K562 (cell line): ENCODE measurements around the gene FDPS. TPM values are rescaled to one million over a fixed set of nuclear protein-coding genes. Genes with fewer than 3 reads are reported as not detected.
A peak's percentile ranks its signal among the peaks of the same experiment; 100 is the strongest.

Experiments
- CBX3 ChIP-seq, 2 experiments: IDR thresholded peaks; 1 replicate in 1 of 2; 2 replicates in 1 of 2; pipeline ENCODE4 v1.6.1; 2012; ENCODE audit warnings: inconsistent platforms in 2 of 2, low read length in 2 of 2, borderline replicate concordance in 1 of 2, control low read depth in 1 of 2
- CREM ChIP-seq: IDR thresholded peaks from 2 replicates; pipeline ENCODE4 v1.6.1; 2014; ENCODE audit warnings: antibody characterized with exemption, low read depth
- CTBP1 ChIP-seq: fragments of 450-650 bp; IDR thresholded peaks from 2 replicates; pipeline ENCODE4 v1.6.1; 2016; ENCODE audit warnings: borderline replicate concordance
- ELF2 ChIP-seq: fragments of 250-450 bp; sonication (Bioruptor Pico); IDR thresholded peaks from 2 replicates; pipeline ENCODE4 v1.5.0; 2021; ENCODE audit warnings: mild to moderate bottlenecking
- ESRRA ChIP-seq: fragments of 450-650 bp; IDR thresholded peaks from 2 replicates; pipeline ENCODE4 v1.6.1; 2014; ENCODE audit warnings: low read depth, mild to moderate bottlenecking, moderate library complexity, borderline replicate concordance
- FOXA3 ChIP-seq, 2 experiments: fragments of 450-650 bp in 1 of 2; sonication (generic) in 1 of 2; formaldehyde crosslinking; IDR thresholded peaks in 1 of 2; conservative IDR thresholded peaks in 1 of 2; 2 replicates each; pipeline versions ENCODE4 v1.4.0 to v1.8.0; 2020 to 2022; ENCODE audit warnings: mild to moderate bottlenecking in 2 of 2, missing genetic modification reagents in 1 of 2
- FOXJ2 ChIP-seq: fragments of 200-800 bp; sonication (Bioruptor generic); IDR thresholded peaks from 2 replicates; pipeline ENCODE4 v1.6.1; 2016; ENCODE audit warnings: missing genetic modification characterization, missing compliant biosample characterization
- HDGF ChIP-seq: fragments of 450-650 bp; IDR thresholded peaks from 2 replicates; pipeline ENCODE4 v1.6.1; 2016
- MAFF ChIP-seq: IDR thresholded peaks from 2 replicates; pipeline ENCODE4 v1.6.1; 2012; ENCODE audit warnings: low read length, improper control_type of control experiment
- MAFG ChIP-seq: fragments of 450-650 bp; conservative IDR thresholded peaks from 2 replicates; pipeline ENCODE4 v1.6.1; 2016; ENCODE audit warnings: missing genetic modification characterization, missing compliant biosample characterization
- MAZ ChIP-seq, 2 experiments: fragments of 450-650 bp in 1 of 2; sonication (generic) in 1 of 2; formaldehyde crosslinking; IDR thresholded peaks in 1 of 2; conservative IDR thresholded peaks in 1 of 2; 2 replicates each; pipeline versions ENCODE4 v1.4.0 to v1.5.0; 2020; ENCODE audit warnings: mild to moderate bottlenecking in 1 of 2, missing genetic modification reagents in 1 of 2
- NR2F6 ChIP-seq: fragments of 450-650 bp; formaldehyde crosslinking; IDR thresholded peaks from 2 replicates; pipeline ENCODE4 v1.4.0; 2020; ENCODE audit warnings: mild to moderate bottlenecking
- RAD21 ChIP-seq, 2 experiments: fragments of 250-450 bp in 1 of 2; fragments of 450-650 bp in 1 of 2; sonication (Bioruptor Pico) in 1 of 2; formaldehyde crosslinking in 1 of 2; IDR thresholded peaks in 1 of 2; conservative IDR thresholded peaks in 1 of 2; 2 replicates each; pipeline versions ENCODE4 v1.4.0 to v1.8.0; 2020 to 2022; ENCODE audit warnings: mild to moderate bottlenecking in 2 of 2, moderate library complexity in 1 of 2
- RAD51 ChIP-seq: fragments of 450-650 bp; IDR thresholded peaks from 2 replicates; pipeline ENCODE4 v1.7.1; 2016; ENCODE audit warnings: low read depth, mild to moderate bottlenecking, borderline replicate concordance
- STAG1 ChIP-seq: sonication (generic); formaldehyde crosslinking; IDR thresholded peaks from 2 replicates; pipeline ENCODE4 v1.5.0; 2020; ENCODE audit warnings: missing genetic modification reagents, borderline replicate concordance
- TSC22D4 ChIP-seq: fragments of 450-650 bp; IDR thresholded peaks from 2 replicates; pipeline ENCODE4 v1.6.1; 2016; ENCODE audit warnings: missing genetic modification characterization, missing biosample characterization, control low read depth
- YBX1 ChIP-seq: fragments of 450-650 bp; IDR thresholded peaks from 2 replicates; pipeline ENCODE4 v1.7.1; 2016; ENCODE audit warnings: mild to moderate bottlenecking
- ZNF143 ChIP-seq: sonication (generic); formaldehyde crosslinking; IDR thresholded peaks from 2 replicates; pipeline ENCODE4 v1.9.0; 2022; ENCODE audit warnings: mild to moderate bottlenecking, missing genetic modification reagents
- polyA plus RNA-seq, 8 experiments: library from polyadenylated mRNA; depleted of rRNA in 4 of 8; stranded (reverse) in 5 of 8; unstranded in 3 of 8; fragments of >200 nt; fragmentation: Nextera tagmentation in 2 of 8; fragmentation: Illumina TruSeq in 1 of 8; extraction: Ambion mirVana in 2 of 8; extraction: Trizol in 1 of 8; gene quantifications; 2 replicates each; pipeline versions ENCODE4 v1.2.1 to v1.2.3, GENCODE V29; 2011 to 2014; ENCODE audit warnings: inconsistent platforms in 1 of 8, missing spikeins in 1 of 8
- total RNA-seq, 7 experiments: library from RNA; depleted of rRNA in 6 of 7; stranded (reverse); fragments of >200 nt in 6 of 7; fragmentation: Illumina TruSeq in 2 of 7; extraction: Trizol in 2 of 7; gene quantifications; 2 replicates each; pipeline versions ENCODE4 v1.2.1 to v1.2.3, GENCODE V29; 2011 to 2021; ENCODE audit warnings: low replicate concordance in 1 of 7
- TF ChIP-seq, protein P1 (sequence below): fragments of 450-650 bp; formaldehyde crosslinking; IDR thresholded peaks from 2 replicates; pipeline ENCODE4 v1.4.0; 2022; ENCODE audit warnings: mild to moderate bottlenecking, moderate library complexity
- TF ChIP-seq, protein P2 (sequence below): fragments of 250-450 bp; sonication (Bioruptor Pico); IDR thresholded peaks from 2 replicates; pipeline ENCODE4 v1.4.0; 2020; ENCODE audit warnings: mild to moderate bottlenecking
- TF ChIP-seq, protein P3 (sequence below): sonication (generic); formaldehyde crosslinking; IDR thresholded peaks from 2 replicates; pipeline ENCODE4 v1.8.1; 2022; ENCODE audit warnings: missing genetic modification reagents
- TF ChIP-seq, protein P4 (sequence below): fragments of 450-650 bp; formaldehyde crosslinking; conservative IDR thresholded peaks from 2 replicates; pipeline ENCODE4 v1.4.0; 2022; ENCODE audit warnings: mild to moderate bottlenecking, missing genetic modification characterization

Gene FDPS
- total and polyA plus RNA-seq, 9 of the 15 experiments (the other 6 are each of a cell fraction or from before 2014, with no cell fraction given), result 247 to 884 (median 360) TPM

DNA sequence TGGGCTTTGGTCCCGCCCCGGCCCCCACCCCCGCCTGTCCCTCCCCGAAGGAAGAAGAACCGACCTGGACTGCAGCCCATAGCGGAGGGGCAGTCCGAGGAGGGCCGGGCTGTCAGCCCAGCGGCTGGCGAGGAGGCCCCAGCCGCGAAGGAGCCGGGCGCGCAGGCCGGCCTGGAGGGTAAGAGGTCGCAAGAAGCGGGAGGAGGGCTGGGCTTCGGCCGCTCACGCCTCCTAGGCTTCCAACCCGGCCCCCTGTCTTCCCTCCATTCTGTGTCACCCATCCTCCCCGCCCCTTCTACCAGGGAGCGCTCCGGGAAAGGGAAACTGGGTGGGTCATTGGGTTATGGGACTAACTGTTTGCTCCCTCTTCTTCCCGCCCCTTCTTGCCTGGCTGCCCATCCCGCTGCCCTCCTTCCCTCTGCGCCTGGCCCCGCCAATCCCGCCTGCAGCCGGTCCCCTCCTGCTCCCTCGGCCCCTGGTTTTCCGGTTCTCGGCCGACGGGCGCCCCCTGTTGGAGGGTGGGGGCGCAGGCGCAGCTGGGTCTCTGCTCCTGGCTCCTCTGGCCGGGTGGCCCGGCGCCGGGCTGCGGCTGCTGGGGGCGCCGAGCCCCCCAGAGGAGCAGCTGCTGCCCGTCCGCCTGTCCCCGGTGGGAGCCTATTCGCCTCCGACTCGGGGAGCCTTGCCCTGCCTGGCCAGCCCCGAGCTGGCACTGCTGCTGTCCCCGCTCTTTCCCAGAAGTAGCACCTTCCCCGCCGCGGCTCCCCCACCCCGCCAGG lies 14.5 kb downstream of the FDPS start (continued):
- TF ChIP-seq, protein P1, sequence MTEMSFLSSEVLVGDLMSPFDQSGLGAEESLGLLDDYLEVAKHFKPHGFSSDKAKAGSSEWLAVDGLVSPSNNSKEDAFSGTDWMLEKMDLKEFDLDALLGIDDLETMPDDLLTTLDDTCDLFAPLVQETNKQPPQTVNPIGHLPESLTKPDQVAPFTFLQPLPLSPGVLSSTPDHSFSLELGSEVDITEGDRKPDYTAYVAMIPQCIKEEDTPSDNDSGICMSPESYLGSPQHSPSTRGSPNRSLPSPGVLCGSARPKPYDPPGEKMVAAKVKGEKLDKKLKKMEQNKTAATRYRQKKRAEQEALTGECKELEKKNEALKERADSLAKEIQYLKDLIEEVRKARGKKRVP (CRISPR knock-in tag), result no peak
- 0 out of 2 replicates have a peak, but pooled peaks have one; percentile 54 for TF ChIP-seq ELF2 (CRISPR knock-in tag)
- no peak for TF ChIP-seq MAFG (tag)
- peak; percentile 94 to 96 for TF ChIP-seq MAZ (CRISPR knock-in tag; conservative IDR thresholded peaks at IDR 0.05 in 1 of 2, IDR thresholded peaks at IDR 0.05 in 1 of 2)
- no peak for TF ChIP-seq TSC22D4 (tag)
- no peak for TF ChIP-seq RAD51
- 0 out of 2 replicates have a peak, but pooled peaks have one; percentile 32 for TF ChIP-seq CREM
- TF ChIP-seq MAFF, result no peak
- TF ChIP-seq ESRRA, result peak; percentile 30
- no peak for TF ChIP-seq YBX1
- peak; percentile 57; the same call in 1 of the 2 replicates for TF ChIP-seq STAG1 (CRISPR knock-in tag)
- TF ChIP-seq, protein P2, sequence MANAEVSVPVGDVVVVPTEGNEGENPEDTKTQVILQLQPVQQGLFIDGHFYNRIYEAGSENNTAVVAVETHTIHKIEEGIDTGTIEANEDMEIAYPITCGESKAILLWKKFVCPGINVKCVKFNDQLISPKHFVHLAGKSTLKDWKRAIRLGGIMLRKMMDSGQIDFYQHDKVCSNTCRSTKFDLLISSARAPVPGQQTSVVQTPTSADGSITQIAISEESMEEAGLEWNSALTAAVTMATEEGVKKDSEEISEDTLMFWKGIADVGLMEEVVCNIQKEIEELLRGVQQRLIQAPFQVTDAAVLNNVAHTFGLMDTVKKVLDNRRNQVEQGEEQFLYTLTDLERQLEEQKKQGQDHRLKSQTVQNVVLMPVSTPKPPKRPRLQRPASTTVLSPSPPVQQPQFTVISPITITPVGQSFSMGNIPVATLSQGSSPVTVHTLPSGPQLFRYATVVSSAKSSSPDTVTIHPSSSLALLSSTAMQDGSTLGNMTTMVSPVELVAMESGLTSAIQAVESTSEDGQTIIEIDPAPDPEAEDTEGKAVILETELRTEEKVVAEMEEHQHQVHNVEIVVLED, result no peak
- TF ChIP-seq, protein P3, sequence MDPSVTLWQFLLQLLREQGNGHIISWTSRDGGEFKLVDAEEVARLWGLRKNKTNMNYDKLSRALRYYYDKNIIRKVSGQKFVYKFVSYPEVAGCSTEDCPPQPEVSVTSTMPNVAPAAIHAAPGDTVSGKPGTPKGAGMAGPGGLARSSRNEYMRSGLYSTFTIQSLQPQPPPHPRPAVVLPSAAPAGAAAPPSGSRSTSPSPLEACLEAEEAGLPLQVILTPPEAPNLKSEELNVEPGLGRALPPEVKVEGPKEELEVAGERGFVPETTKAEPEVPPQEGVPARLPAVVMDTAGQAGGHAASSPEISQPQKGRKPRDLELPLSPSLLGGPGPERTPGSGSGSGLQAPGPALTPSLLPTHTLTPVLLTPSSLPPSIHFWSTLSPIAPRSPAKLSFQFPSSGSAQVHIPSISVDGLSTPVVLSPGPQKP (CRISPR knock-in tag), result no peak
- peak; percentile 87; the same call in 1 of the 2 replicates for TF ChIP-seq CTBP1
- no peak for TF ChIP-seq FOXJ2
- no peak for TF ChIP-seq NR2F6 (CRISPR knock-in tag)
- no peak for TF ChIP-seq FOXA3 (CRISPR knock-in tag; conservative IDR thresholded peaks at IDR 0.05 in 1 of 2, IDR thresholded peaks at IDR 0.05 in 1 of 2)
- TF ChIP-seq HDGF, result no peak
- peak; percentile 50 for TF ChIP-seq ZNF143 (CRISPR knock-in tag)
- TF ChIP-seq CBX3 (IDR thresholded peaks at IDR 0.05; ENCODE audit: borderline replicate concordance in 1 of 2, low read length in 2 of 2), result no peak
- TF ChIP-seq RAD21 (CRISPR knock-in tag; conservative IDR thresholded peaks at IDR 0.05 in 1 of 2, IDR thresholded peaks at IDR 0.05 in 1 of 2), result peak; percentile 66 to 81
- TF ChIP-seq, protein P4, sequence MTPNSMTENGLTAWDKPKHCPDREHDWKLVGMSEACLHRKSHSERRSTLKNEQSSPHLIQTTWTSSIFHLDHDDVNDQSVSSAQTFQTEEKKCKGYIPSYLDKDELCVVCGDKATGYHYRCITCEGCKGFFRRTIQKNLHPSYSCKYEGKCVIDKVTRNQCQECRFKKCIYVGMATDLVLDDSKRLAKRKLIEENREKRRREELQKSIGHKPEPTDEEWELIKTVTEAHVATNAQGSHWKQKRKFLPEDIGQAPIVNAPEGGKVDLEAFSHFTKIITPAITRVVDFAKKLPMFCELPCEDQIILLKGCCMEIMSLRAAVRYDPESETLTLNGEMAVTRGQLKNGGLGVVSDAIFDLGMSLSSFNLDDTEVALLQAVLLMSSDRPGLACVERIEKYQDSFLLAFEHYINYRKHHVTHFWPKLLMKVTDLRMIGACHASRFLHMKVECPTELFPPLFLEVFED (CRISPR knock-in tag), result peak; percentile 72; the same call in 1 of the 2 replicates
